A549 (cell line): ENCODE measurements around the gene ZP2. TPM values are rescaled to one million over a fixed set of nuclear protein-coding genes. Genes with fewer than 3 reads are reported as not detected.

Experiments
- ATAC-seq, 2 experiments: fragments of 200-7000 bp in 1 of 2; fragments of >200 bp in 1 of 2; cut with Nextera tagmentation in 1 of 2; cut with Tn5 transposase in 1 of 2; 3 replicates each; pipeline versions ENCODE4 v1.8.0 to v1.9.1; 2018 to 2020; ENCODE audit warnings: mild to moderate bottlenecking in 1 of 2, moderate library complexity in 1 of 2
- CTCF ChIA-PET: fragments of 300-600 bp; sonication (Branson Sonifier 250); formaldehyde crosslinking; extraction: SDS; loops from one replicate; lab custom pipeline; 2021; ENCODE audit warnings: antibody characterized with exemption, inconsistent platforms; lab: Yijun Ruan, JAX
- POLR2A ChIA-PET: fragments of 350-600 bp; formaldehyde crosslinking; extraction: SDS; loops from one replicate; lab custom pipeline; 2021; ENCODE audit warnings: antibody characterized with exemption, inconsistent platforms; lab: Yijun Ruan, JAX
- DNase-seq, 2 experiments: peaks; one replicate each; pipeline versions ENCODE4 v3.0.0 to v3.0.0-alpha.2; 2011 to 2016; ENCODE audit warnings: low read depth in 1 of 2, low spot score in 1 of 2
- FAIRE-seq: peaks from 2 replicates; lab custom pipeline; 2011; peaks lifted over from hg19 to GRCh38; lab: Jason Lieb, UNC
- H3K27ac ChIP-seq, 2 experiments: fragments of >200 bp; sonication (Bioruptor Twin); formaldehyde crosslinking; 3 replicates each; pipeline ENCODE4 v1.5.1; 2016 to 2017
- H3K4me1 ChIP-seq: fragments of >200 bp; sonication (Bioruptor Twin); formaldehyde crosslinking; 3 replicates; pipeline ENCODE4 v1.6.1; 2016
- H3K4me2 ChIP-seq: fragments of >200 bp; sonication (Bioruptor Twin); formaldehyde crosslinking; 3 replicates; pipeline ENCODE4 v1.6.1; 2016
- H3K4me3 ChIP-seq: fragments of >200 bp; sonication (Bioruptor Twin); formaldehyde crosslinking; 3 replicates; pipeline ENCODE4 v1.5.1; 2016
- H3K9me3 ChIP-seq: fragments of >200 bp; sonication (Bioruptor Twin); formaldehyde crosslinking; 3 replicates; pipeline ENCODE4 v1.6.1; 2016
- ATOH8 ChIP-seq: fragments of 250-450 bp; sonication (Bioruptor Pico); IDR thresholded peaks from 2 replicates; pipeline ENCODE4 v1.5.0; 2020; ENCODE audit warnings: low read depth, mild to moderate bottlenecking, moderate library complexity
- BHLHE40 ChIP-seq: IDR thresholded peaks from 2 replicates; pipeline ENCODE4 v1.6.1; 2012; ENCODE audit warnings: low read depth, low read length, inconsistent platforms
- CBX2 ChIP-seq: fragments of 200-600 bp; sonication (generic); IDR thresholded peaks from 2 replicates; pipeline ENCODE4 v1.6.1; 2016; ENCODE audit warnings: low read depth, mild to moderate bottlenecking, borderline replicate concordance
- CBX8 ChIP-seq: fragments of 200-600 bp; sonication (generic); IDR thresholded peaks from 2 replicates; pipeline ENCODE4 v1.6.1; 2016
- EHF ChIP-seq: fragments of 250-450 bp; sonication (Bioruptor Pico); IDR thresholded peaks from 2 replicates; pipeline ENCODE4 v1.5.0; 2020; ENCODE audit warnings: mild to moderate bottlenecking
- ELK1 ChIP-seq: fragments of 150-350 bp; IDR thresholded peaks from 2 replicates; pipeline ENCODE4 v1.6.1; 2014; ENCODE audit warnings: low read depth, mild to moderate bottlenecking, low read length
- ESRRA ChIP-seq: fragments of 150-350 bp; IDR thresholded peaks from 2 replicates; pipeline ENCODE4 v1.6.1; 2014; ENCODE audit warnings: mild to moderate bottlenecking, low read length, borderline replicate concordance
- FOSB ChIP-seq: fragments of 250-450 bp; sonication (Bioruptor Pico); IDR thresholded peaks from 2 replicates; pipeline ENCODE4 v1.5.0; 2020; ENCODE audit warnings: mild to moderate bottlenecking, moderate library complexity
- FOSL2 ChIP-seq, 2 experiments: fragments of 450-650 bp in 1 of 2; fragments of >200 bp in 1 of 2; sonication (Bioruptor Twin) in 1 of 2; formaldehyde crosslinking; IDR thresholded peaks; 2 replicates each; pipeline versions ENCODE4 v1.5.0 to v1.6.1; 2016 to 2020; ENCODE audit warnings: mild to moderate bottlenecking in 1 of 2, moderate library complexity in 1 of 2
- GATA3 ChIP-seq: IDR thresholded peaks from 2 replicates; pipeline ENCODE4 v1.6.1; 2012; ENCODE audit warnings: borderline replicate concordance
- HDAC2 ChIP-seq: fragments of 200-600 bp; sonication (generic); IDR thresholded peaks from 2 replicates; pipeline ENCODE4 v1.6.1; 2016
- KDM5A ChIP-seq: fragments of 200-600 bp; sonication (generic); IDR thresholded peaks from 2 replicates; pipeline ENCODE4 v1.6.1; 2016; ENCODE audit warnings: antibody characterized with exemption, mild to moderate bottlenecking
- MAX ChIP-seq: IDR thresholded peaks from 2 replicates; pipeline ENCODE4 v1.6.1; 2012
- MYC ChIP-seq: IDR thresholded peaks from 2 replicates; pipeline ENCODE4 v1.6.1; 2012; ENCODE audit warnings: mild to moderate bottlenecking, inconsistent platforms, low read length, improper control_type of control experiment, borderline replicate concordance
- RARB ChIP-seq: fragments of 250-450 bp; sonication (Bioruptor Pico); IDR thresholded peaks from 2 replicates; pipeline ENCODE4 v1.8.0; 2021; ENCODE audit warnings: mild to moderate bottlenecking, moderate library complexity
- SREBF2 ChIP-seq: fragments of 450-650 bp; IDR thresholded peaks from 2 replicates; pipeline ENCODE4 v1.6.1; 2014; ENCODE audit warnings: mild to moderate bottlenecking, moderate library complexity
- TFCP2L1 ChIP-seq: fragments of 250-450 bp; sonication (Bioruptor Pico); IDR thresholded peaks from 2 replicates; pipeline ENCODE4 v1.5.0; 2021; ENCODE audit warnings: mild to moderate bottlenecking
- ZFP36 ChIP-seq: fragments of 450-650 bp; IDR thresholded peaks from 2 replicates; pipeline ENCODE4 v1.6.1; 2014; ENCODE audit warnings: borderline replicate concordance; ENCODE audit not compliant: partially characterized antibody
- WGBS: methylation state at CpG from one replicate; pipeline ENCODE4 v1.1.6; 2017; ENCODE audit errors: missing lambda C conversion rate; 5-methylcytosine and 5-hydroxymethylcytosine counted together
- polyA plus RNA-seq, 4 experiments: library from polyadenylated mRNA; depleted of rRNA in 3 of 4; stranded (reverse); fragments of >200 nt; fragmentation: RNase III in 1 of 4; extraction: RNeasy Plus Mini Kit Qiagen cat#74134 plus additional on column Dnase treatment in 1 of 4; gene quantifications; 2 replicates in 3 of 4; 3 replicates in 1 of 4; pipeline ENCODE4 v1.2.3, GENCODE V29; 2011 to 2017
- TF ChIP-seq, protein P1 (sequence below): fragments of 450-650 bp; IDR thresholded peaks from 2 replicates; pipeline ENCODE4 v1.6.1; 2014; ENCODE audit warnings: antibody characterized with exemption
- TF ChIP-seq, protein P2 (sequence below): fragments of >200 bp; sonication (Bioruptor Twin); formaldehyde crosslinking; IDR thresholded peaks from 3 replicates; pipeline ENCODE4 v1.6.1; 2016
- TF ChIP-seq, protein P3 (sequence below): fragments of >200 bp; sonication (Bioruptor Twin); formaldehyde crosslinking; IDR thresholded peaks from 2 replicates; pipeline ENCODE4 v1.6.1; 2016

ZP2 gene
- polyA plus RNA-seq, 2 of the 4 experiments (the other 2 are of a cell fraction), result not detected

GRCh38 chr16:21206550-21206949 lies 4.8 kb downstream of the ZP2 start:
- 72% methylated on average over 4 of the region's 4 CpGs for WGBS
- Histone ChIP-seq H3K4me3 (no peak overlapping the region), H3K27ac (no peak overlapping the region), H3K4me2 (no peak overlapping the region), H3K9me3 (no peaks in the 10 kb centered on the region), H3K4me1 (no peaks in the 10 kb centered on the region)
- CTCF ChIA-PET, result interaction anchor here (0.9 to 2.1 kb wide), 2 partner anchors 10 to 18 kb away, joined by 5 to 11 read pairs; no protein-coding TSS in a partner anchor
- ATAC-seq, result no peak
- TF ChIP-seq, protein P1, sequence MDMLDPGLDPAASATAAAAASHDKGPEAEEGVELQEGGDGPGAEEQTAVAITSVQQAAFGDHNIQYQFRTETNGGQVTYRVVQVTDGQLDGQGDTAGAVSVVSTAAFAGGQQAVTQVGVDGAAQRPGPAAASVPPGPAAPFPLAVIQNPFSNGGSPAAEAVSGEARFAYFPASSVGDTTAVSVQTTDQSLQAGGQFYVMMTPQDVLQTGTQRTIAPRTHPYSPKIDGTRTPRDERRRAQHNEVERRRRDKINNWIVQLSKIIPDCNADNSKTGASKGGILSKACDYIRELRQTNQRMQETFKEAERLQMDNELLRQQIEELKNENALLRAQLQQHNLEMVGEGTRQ, result no peak
- TF ChIP-seq BHLHE40 (no peak), EHF (CRISPR knock-in tag) (no peak), FOSB (no peak), HDAC2 (no peak), ESRRA (no peak), ELK1 (no peak), RARB (no peak), SREBF2 (no peak)
- TF ChIP-seq, protein P2, sequence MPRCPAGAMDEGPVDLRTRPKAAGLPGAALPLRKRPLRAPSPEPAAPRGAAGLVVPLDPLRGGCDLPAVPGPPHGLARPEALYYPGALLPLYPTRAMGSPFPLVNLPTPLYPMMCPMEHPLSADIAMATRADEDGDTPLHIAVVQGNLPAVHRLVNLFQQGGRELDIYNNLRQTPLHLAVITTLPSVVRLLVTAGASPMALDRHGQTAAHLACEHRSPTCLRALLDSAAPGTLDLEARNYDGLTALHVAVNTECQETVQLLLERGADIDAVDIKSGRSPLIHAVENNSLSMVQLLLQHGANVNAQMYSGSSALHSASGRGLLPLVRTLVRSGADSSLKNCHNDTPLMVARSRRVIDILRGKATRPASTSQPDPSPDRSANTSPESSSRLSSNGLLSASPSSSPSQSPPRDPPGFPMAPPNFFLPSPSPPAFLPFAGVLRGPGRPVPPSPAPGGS, result no peak
- DNase-seq, result no peak
- POLR2A ChIA-PET, result no interaction called here
- FAIRE-seq, result no peak

DNA sequence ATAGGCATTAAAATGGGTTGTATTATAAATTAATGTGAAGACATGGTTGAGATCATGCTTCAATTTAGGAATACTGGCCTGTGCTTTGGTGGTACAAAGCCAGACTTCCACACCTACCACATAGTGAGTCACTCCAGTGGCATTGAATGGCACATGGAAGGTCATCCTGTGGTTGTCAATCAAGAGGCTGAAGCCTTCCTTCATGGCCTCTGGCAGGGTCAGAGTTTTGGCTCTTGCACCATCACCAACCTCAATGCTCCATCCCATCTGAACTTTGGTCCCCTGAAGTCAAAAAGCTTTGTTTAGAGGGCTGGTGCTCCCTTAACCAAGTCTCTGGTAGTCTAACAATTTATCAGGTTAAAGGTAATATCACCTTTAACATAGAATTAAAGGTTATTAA lies 6.1 kb downstream of the ZP2 start:
- Histone ChIP-seq H3K4me3 (no peak overlapping the region), H3K9me3 (no peaks in the 10 kb centered on the region), H3K4me2 (no peak overlapping the region), H3K4me1 (no peaks in the 10 kb centered on the region)
- DNase-seq (no peak), FAIRE-seq (no peak)
- CTCF ChIA-PET, result no interaction called here
- no peak for TF ChIP-seq MAX
- no peak for TF ChIP-seq SREBF2
- TF ChIP-seq ZFP36, result no peak
- TF ChIP-seq GATA3, result no peak
- no peak for TF ChIP-seq BHLHE40
- no peak for TF ChIP-seq CBX2
- TF ChIP-seq ATOH8 (CRISPR knock-in tag), result no peak
- TF ChIP-seq, protein P3, sequence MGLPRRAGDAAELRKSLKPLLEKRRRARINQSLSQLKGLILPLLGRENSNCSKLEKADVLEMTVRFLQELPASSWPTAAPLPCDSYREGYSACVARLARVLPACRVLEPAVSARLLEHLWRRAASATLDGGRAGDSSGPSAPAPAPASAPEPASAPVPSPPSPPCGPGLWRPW, result no peak
- no peak for TF ChIP-seq KDM5A
- TF ChIP-seq TFCP2L1 (CRISPR knock-in tag), result no peak
- TF ChIP-seq FOSL2 (IDR thresholded peaks at IDR 0.05), result no peak
- no peak for TF ChIP-seq FOSL2 (CRISPR knock-in tag; IDR thresholded peaks at IDR 0.05)
- TF ChIP-seq CBX8, result no peak
- TF ChIP-seq MYC, result no peak
- TF ChIP-seq, all 56 proteins: peak for 0
- POLR2A ChIA-PET, result no interaction called here
- ATAC-seq, result no peak
- no peak overlapping the region for H3K27ac ChIP-seq
